Tibial nerve (tissue), 4 donors: ENCODE data around the gene TIMM22. TPM values are rescaled to one million over a fixed set of nuclear protein-coding genes. Genes with fewer than 3 reads are reported as not detected.
A peak's percentile ranks its signal among the peaks of the same experiment; 100 is the strongest.

ENCODE experiments used
- DNase-seq, 2 donors: peaks; one replicate each; pipeline ENCODE4 v3.0.0-alpha.2; 2019; ENCODE audit warnings: low spot score in 2 of 2
- H3K27ac ChIP-seq, 4 donors: fragments of 200-600 bp; sonication (generic) in 3 of 4; one replicate each; pipeline ENCODE4 v1.5.1; 2017 to 2019; ENCODE audit warnings: mild to moderate bottlenecking in 1 of 4
- H3K27me3 ChIP-seq, 2 donors: fragments of 200-600 bp; sonication (generic) in 1 of 2; one replicate each; pipeline versions ENCODE4 v1.5.1 to v1.6.0; 2017 to 2019
- H3K36me3 ChIP-seq, 3 donors: fragments of 200-600 bp; sonication (generic); one replicate each; pipeline ENCODE4 v1.5.1; 2018 to 2019
- H3K4me1 ChIP-seq, 4 donors: fragments of 200-600 bp; sonication (generic) in 3 of 4; one replicate each; pipeline ENCODE4 v1.5.1; 2017 to 2019
- H3K4me3 ChIP-seq, 4 donors: fragments of 200-600 bp; sonication (generic) in 3 of 4; one replicate each; pipeline ENCODE4 v1.5.1; 2017 to 2019; ENCODE audit warnings: mild to moderate bottlenecking in 1 of 4, moderate library complexity in 1 of 4
- H3K9me3 ChIP-seq, 4 donors: fragments of 200-600 bp; sonication (generic) in 3 of 4; one replicate each; pipeline ENCODE4 v1.5.1; 2017 to 2019
- EP300 ChIP-seq, 2 donors: sonication (generic); formaldehyde crosslinking; IDR thresholded peaks; one replicate each; pipeline ENCODE4 v1.6.1; 2017; ENCODE audit warnings: antibody characterized with exemption in 2 of 2, mild to moderate bottlenecking in 1 of 2
- POLR2A ChIP-seq, 2 donors: fragments of 450-650 bp; IDR thresholded peaks; one replicate each; pipeline ENCODE4 v1.6.1; 2017; ENCODE audit warnings: antibody characterized with exemption in 2 of 2, mild to moderate bottlenecking in 2 of 2, moderate library complexity in 2 of 2
- WGBS, 2 donors: methylation state at CpG; one replicate each; pipeline ENCODE4 v1.1.5; 2018; 5-methylcytosine and 5-hydroxymethylcytosine counted together
- total RNA-seq, 4 donors: library from RNA; depleted of rRNA; stranded (reverse); fragments of >200 nt; gene quantifications; one replicate each; pipeline ENCODE4 v1.1.0, GENCODE V29; 2016
- TF ChIP-seq, protein P1 (sequence below), 5 experiments: fragments of 200-600 bp in 3 of 5; fragments of 450-650 bp in 2 of 5; sonication (generic) in 3 of 5; IDR thresholded peaks; one replicate each; pipeline ENCODE4 v1.5.1; 2016 to 2019; ENCODE audit warnings: antibody characterized with exemption in 5 of 5, mild to moderate bottlenecking in 3 of 5, moderate library complexity in 2 of 5

TIMM22 gene
- total RNA-seq, 4 donors from 2014 or later = 11.1 to 18.4 (median 14.7) TPM

DNA sequence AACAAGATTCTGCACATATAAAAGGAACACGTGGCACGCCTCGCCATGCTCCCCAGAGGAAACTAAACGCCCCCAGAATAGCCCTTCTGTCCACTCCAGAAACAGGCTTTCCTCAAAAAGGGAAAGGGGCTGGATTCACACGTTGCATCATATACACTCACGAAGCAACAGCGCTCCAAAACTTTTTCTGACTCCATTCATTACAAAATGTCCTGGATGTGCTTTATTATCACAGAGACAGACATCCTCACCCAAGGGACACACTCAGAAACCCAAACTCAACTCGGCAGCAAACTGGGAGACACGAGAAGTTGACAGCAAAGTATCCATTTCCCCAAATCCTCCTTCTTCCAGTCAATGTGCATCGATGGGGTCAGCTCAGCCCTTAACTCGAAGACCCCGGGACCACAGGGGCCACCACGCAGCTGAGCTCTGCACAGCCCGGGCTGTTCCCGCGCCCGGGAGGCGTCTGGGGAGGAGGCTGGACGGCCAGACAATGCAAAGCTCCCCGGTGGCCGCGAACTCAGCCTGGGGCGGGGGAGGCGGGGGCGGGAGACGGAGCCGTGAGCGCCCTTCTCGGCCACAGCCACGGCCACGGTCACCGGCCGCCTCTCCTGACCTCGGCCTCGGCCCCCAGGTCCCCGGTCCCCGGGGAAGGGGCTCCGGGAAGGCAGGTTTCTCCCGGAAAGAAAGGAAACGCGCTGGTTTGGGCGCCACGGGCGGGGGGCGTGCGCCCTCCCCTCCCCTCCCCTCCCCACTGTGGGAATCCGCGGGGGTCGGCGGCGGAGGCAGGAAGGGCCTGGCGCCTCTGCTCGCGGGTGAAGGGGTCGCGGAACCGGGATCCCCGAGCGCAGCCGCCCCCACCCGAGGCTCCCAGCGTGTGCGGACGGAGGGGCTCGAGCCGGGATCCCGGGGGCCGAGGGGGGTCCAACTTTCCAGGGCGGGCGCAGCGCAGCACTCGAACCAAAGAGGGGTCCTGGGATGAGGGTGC is 18.5 kb upstream of the TIMM22 start:
- WGBS, 2 donors = 2% methylated on average over 29 to 30 of the region's 72 CpGs
- no peak for DNase-seq
- Histone ChIP-seq H3K27ac (peak overlapping the region in 2 of 4 donors; percentile 40 to 80), H3K27me3 (peaks cover 0 to 4% of the 10 kb centered on the region in 2 donors), H3K36me3 (no peaks in the 10 kb centered on the region), H3K4me3 (peak overlapping the region; percentile 40 to 71 (median 51)), H3K4me1 (peaks cover 0 to 39% (median 20%) of the 10 kb centered on the region in 4 donors), H3K9me3 (no peaks in the 10 kb centered on the region)
- no peak for TF ChIP-seq POLR2A (IDR thresholded peaks at IDR 0.05)
- TF ChIP-seq, protein P1, sequence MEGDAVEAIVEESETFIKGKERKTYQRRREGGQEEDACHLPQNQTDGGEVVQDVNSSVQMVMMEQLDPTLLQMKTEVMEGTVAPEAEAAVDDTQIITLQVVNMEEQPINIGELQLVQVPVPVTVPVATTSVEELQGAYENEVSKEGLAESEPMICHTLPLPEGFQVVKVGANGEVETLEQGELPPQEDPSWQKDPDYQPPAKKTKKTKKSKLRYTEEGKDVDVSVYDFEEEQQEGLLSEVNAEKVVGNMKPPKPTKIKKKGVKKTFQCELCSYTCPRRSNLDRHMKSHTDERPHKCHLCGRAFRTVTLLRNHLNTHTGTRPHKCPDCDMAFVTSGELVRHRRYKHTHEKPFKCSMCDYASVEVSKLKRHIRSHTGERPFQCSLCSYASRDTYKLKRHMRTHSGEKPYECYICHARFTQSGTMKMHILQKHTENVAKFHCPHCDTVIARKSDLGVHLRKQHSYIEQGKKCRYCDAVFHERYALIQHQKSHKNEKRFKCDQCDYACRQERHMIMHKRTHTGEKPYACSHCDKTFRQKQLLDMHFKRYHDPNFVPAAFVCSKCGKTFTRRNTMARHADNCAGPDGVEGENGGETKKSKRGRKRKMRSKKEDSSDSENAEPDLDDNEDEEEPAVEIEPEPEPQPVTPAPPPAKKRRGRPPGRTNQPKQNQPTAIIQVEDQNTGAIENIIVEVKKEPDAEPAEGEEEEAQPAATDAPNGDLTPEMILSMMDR (IDR thresholded peaks at IDR 0.05) = no peak
- no peak for TF ChIP-seq EP300 (IDR thresholded peaks at IDR 0.05)

DNA sequence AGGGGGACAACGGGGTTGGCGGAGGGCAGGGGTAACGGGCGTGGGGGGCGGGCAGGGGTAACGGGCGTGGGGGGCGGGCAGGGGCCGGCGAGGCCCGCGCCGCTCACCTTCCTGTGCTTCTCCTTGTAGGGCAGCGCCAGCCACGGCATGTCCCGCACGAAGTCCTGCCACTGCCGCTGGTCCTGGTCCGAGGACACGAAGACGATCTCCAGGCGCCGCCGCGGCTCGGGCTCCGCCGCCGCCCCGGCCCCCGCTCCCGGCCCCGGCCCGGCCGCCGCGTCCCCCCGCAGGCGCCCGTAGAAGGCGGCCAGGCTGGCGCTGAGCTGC is 17.8 kb upstream of the TIMM22 start:
- 0% methylated on average over 9 of the region's 42 CpGs; no CpG with 5 or more reads in 1 of the 2 donors for WGBS, 2 donors
- no peaks in the 10 kb centered on the region for H3K9me3 ChIP-seq
- TF ChIP-seq, protein P1 (IDR thresholded peaks at IDR 0.05) = peak in 1 of 5 experiments; percentile 13
- no peak for TF ChIP-seq EP300 (IDR thresholded peaks at IDR 0.05)
- no peak for TF ChIP-seq POLR2A (IDR thresholded peaks at IDR 0.05)
- peak overlapping the region; percentile 48 to 71 (median 59) for H3K4me3 ChIP-seq
- DNase-seq = no peak
- no peaks in the 10 kb centered on the region for H3K36me3 ChIP-seq
- H3K4me1 ChIP-seq = peaks cover 0 to 39% (median 20%) of the 10 kb centered on the region in 4 donors
- peaks cover 0 to 4% of the 10 kb centered on the region in 2 donors for H3K27me3 ChIP-seq
- peak overlapping the region in 1 of 4 donors; percentile 75 for H3K27ac ChIP-seq

DNA sequence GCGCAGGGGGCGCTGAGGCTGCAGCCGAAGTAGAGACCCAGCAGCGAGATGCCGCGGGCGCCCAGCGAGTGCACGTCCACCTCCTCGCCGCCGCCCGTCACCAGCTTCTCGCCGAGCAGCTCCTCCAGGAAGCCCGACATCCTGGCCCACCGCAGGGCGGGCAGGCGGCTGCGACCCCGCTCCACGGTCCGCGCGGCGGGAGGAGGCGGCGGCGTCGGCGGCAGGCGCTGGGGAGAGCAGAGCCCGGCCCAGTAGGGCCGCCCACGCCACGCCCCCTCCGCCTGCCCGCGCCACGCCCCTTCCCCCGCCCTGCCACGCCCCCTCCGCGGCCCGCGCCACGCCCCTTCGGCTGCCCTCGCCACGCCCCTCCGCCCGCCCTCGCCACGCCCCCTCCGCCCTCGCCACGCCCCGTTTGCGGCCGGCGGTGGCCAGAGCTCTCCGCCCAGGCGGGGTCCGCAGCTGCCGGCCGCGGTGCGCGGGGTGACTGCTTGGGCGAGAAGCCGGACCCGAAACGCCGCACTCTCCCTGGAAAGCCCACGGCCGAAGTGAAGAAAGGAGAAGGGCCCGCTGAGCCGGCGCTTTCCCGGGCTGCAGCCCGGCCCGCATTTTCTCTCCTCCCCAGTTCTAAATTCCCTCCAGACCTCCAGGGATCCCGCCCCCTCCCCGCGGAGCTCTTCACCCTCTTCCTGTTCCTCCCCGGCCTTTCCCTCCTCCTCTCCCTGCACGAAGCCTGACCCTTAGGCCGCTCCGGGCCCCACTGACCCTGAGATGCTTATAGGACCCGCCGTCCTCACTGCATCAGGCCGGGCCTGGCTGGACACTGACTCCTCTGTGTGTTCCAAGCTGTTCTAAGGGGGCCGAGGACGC is 17.2 kb upstream of the TIMM22 start, which contains the start of gene NXN:
Gene NXN (minus strand): TSS at position 238 of the 867 bp plus-strand sequence.
- Histone ChIP-seq H3K27ac (peak within 1 kb of the TSS; percentile 73 to 91 (median 78)), H3K36me3 (no peaks in the 10 kb centered on the region), H3K27me3 (peaks cover 0 to 4% of the 10 kb centered on the region in 2 donors), H3K4me1 (peaks cover 0 to 39% (median 20%) of the 10 kb centered on the region in 4 donors), H3K4me3 (peak within 1 kb of the TSS; percentile 48 to 71 (median 59)), H3K9me3 (no peaks in the 10 kb centered on the region)
- WGBS, 2 donors = 0 to 1% methylated on average over 42 to 56 of the region's 94 CpGs
- TF ChIP-seq EP300 (IDR thresholded peaks at IDR 0.05) (peak in 1 of 2 donors; percentile 64), POLR2A (IDR thresholded peaks at IDR 0.05) (peak in 1 of 2 donors; percentile 70)
- TF ChIP-seq, protein P1 (IDR thresholded peaks at IDR 0.05) = no peak
- peak; percentile 74 to 80 for DNase-seq

DNA sequence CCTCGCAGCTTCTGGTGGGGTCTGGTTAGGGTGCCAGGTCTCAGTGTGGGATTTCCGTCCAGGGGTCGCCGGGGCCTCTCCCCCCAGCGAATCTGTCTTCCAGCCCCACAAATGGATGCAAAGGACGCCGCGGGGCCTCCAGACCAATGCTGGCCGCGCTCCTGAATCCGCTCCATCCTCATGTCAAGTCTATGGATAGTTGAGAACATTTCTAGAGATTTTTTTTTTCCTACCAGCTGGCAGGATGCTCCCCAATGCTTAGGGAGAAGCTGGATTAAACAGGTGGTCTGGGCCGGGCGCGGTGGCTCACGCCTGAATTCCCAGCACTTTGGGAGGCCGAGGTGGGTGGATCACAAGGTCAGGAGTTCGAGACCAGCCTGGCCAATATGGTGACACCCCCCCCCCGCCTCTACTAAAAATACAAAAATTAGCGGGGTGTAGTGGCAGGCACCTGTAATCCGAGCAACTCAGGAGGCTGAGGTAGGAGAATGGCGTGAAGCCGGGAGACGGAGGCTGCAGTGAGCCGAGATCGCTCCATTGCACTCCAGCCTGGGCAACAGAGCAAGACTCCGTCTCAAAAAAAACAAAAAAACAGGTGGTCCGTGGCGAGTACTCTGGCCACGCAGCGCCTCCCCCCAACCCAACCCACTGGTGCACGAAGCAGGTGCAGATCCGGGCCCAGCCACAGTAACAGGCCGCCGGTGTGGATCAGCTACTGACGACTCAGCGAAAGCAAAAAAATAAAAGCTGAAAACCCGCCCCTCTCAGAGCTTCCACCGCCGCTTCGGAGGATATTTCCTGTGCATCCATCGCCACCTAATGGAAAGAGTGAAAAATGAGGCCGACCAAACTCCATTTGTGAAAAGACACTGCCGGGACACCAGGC is 16.3 kb upstream of the TIMM22 start:
- peak; percentile 56 to 72 for DNase-seq
- H3K27me3 ChIP-seq = peaks cover 0 to 4% of the 10 kb centered on the region in 2 donors
- TF ChIP-seq EP300 (IDR thresholded peaks at IDR 0.05) (peak in 1 of 2 donors; percentile 57), POLR2A (IDR thresholded peaks at IDR 0.05) (no peak)
- TF ChIP-seq, protein P1 (IDR thresholded peaks at IDR 0.05) = peak; percentile 65 to 86 (median 70)
- WGBS, 2 donors = 27 to 28% methylated on average over 41 to 43 of the region's 43 CpGs
- H3K9me3 ChIP-seq = no peaks in the 10 kb centered on the region
- peak overlapping the region; percentile 73 to 91 (median 78) for H3K27ac ChIP-seq
- H3K4me1 ChIP-seq = peaks cover 0 to 32% (median 20%) of the 10 kb centered on the region in 4 donors
- peak overlapping the region; percentile 48 to 71 (median 58) for H3K4me3 ChIP-seq
- no peaks in the 10 kb centered on the region for H3K36me3 ChIP-seq
